ENCODE data around the gene HSP90B1. TPM values are rescaled to one million over a fixed set of nuclear protein-coding genes. Genes with fewer than 3 reads are reported as not detected.

The HSP90B1 gene
- total and polyA plus RNA-seq, 2 of the 13 experiments (the other 11 are each of a cell fraction or from before 2014, with no cell fraction given) = 800 to 954 TPM

GRCh38 chr12:103965590-103966504 is 35.6 kb downstream of the HSP90B1 start, which contains the start of gene TDG (continued):
- peak; percentile 56; the same call in 1 of the 2 replicates for TF ChIP-seq TSC22D2 (CRISPR knock-in tag; IDR thresholded peaks at IDR 0.05; ENCODE audit: borderline replicate concordance)
- TF ChIP-seq MZF1 (CRISPR knock-in tag; IDR thresholded peaks at IDR 0.05; ENCODE audit: borderline replicate concordance) = no peak
- TF ChIP-seq MEIS1 (CRISPR knock-in tag; IDR thresholded peaks at IDR 0.05; ENCODE audit: borderline replicate concordance) = no peak
- TF ChIP-seq ZNF839 (CRISPR knock-in tag; IDR thresholded peaks at IDR 0.05; ENCODE audit: borderline replicate concordance) = peak; percentile 92; the same call in 1 of the 2 replicates
- no peak for TF ChIP-seq ZFYVE20 (CRISPR knock-in tag; IDR thresholded peaks at IDR 0.05; ENCODE audit: borderline replicate concordance, low read depth)
- TF ChIP-seq PHF21A (CRISPR knock-in tag; IDR thresholded peaks at IDR 0.05) = peak; percentile 78
- peak; percentile 61 for TF ChIP-seq ARID5B (CRISPR knock-in tag; IDR thresholded peaks at IDR 0.05)
- TF ChIP-seq HOXA9 (CRISPR knock-in tag; IDR thresholded peaks at IDR 0.05; ENCODE audit: borderline replicate concordance) = 0 out of 2 replicates have a peak, but pooled peaks have one; percentile 68
- TF ChIP-seq ARHGAP35 (CRISPR knock-in tag; IDR thresholded peaks at IDR 0.05; ENCODE audit: borderline replicate concordance) = peak; percentile 46; the same call in 1 of the 2 replicates
- no peak for TF ChIP-seq SCMH1 (CRISPR knock-in tag; IDR thresholded peaks at IDR 0.05; ENCODE audit: borderline replicate concordance)
- TF ChIP-seq TFDP2 (CRISPR knock-in tag; IDR thresholded peaks at IDR 0.05) = peak; percentile 84
- 0 out of 2 replicates have a peak, but pooled peaks have one; percentile 7 for TF ChIP-seq ZSCAN30 (CRISPR knock-in tag; IDR thresholded peaks at IDR 0.05)
- TF ChIP-seq BATF2 (CRISPR knock-in tag; IDR thresholded peaks at IDR 0.05) = peak; percentile 22; the same call in 1 of the 2 replicates
- peak; percentile 17; the same call in 1 of the 2 replicates for TF ChIP-seq ZNF780A (CRISPR knock-in tag; IDR thresholded peaks at IDR 0.05)
- TF ChIP-seq HCFC1 (IDR thresholded peaks at IDR 0.05; ENCODE audit: low read depth, low read length) = peak; percentile 67
- TF ChIP-seq CSRNP2 (CRISPR knock-in tag; conservative IDR thresholded peaks at IDR 0.05; ENCODE audit: low read depth) = 0 out of 2 replicates have a peak, but pooled peaks have one; percentile 64
- peak; percentile 94; the same call in 1 of the 2 replicates for TF ChIP-seq ZNF670 (CRISPR knock-in tag; IDR thresholded peaks at IDR 0.05; ENCODE audit: borderline replicate concordance)
- no peak for TF ChIP-seq ZNF672 (CRISPR knock-in tag; IDR thresholded peaks at IDR 0.05)
- TF ChIP-seq ZNF543 (CRISPR knock-in tag; IDR thresholded peaks at IDR 0.05) = peak; percentile 88; the same call in 1 of the 2 replicates
- peak; percentile 59 for TF ChIP-seq SOX5 (CRISPR knock-in tag; IDR thresholded peaks at IDR 0.05; ENCODE audit: borderline replicate concordance)
